ENCODE measurements around the gene TFG. TPM values are rescaled to one million over a fixed set of nuclear protein-coding genes. Genes with fewer than 3 reads are reported as not detected.

Gene TFG
- total RNA-seq, 2 donors from 2014 or later: 116 to 123 TPM

- Histone ChIP-seq H3K36me3 (no peaks in the 10 kb centered on the region), H3K27ac (no peak overlapping the region), H3K9ac (ENCODE audit: low read depth in 2 of 2, low read length in 2 of 2) (no peak overlapping the region), H3K4me3 (no peak overlapping the region), H3K4me1 (no peaks in the 10 kb centered on the region), H3K27me3 (no peaks in the 10 kb centered on the region), H3K9me3 (no peaks in the 10 kb centered on the region)
- TF ChIP-seq CTCF (IDR thresholded peaks at IDR 0.05): no peak
- intact Hi-C loops (cut with DNase I): no loop called here
- no peak for DNase-seq
These were observed 27.8 kb upstream of the TFG start for GRCh38 chr3:100681496-100681895.

- Histone ChIP-seq H3K27ac (no peak overlapping the region), H3K9ac (ENCODE audit: low read depth in 2 of 2, low read length in 2 of 2) (no peak overlapping the region), H3K4me3 (no peak overlapping the region), H3K9me3 (no peaks in the 10 kb centered on the region), H3K4me1 (no peaks in the 10 kb centered on the region), H3K36me3 (no peaks in the 10 kb centered on the region), H3K27me3 (no peaks in the 10 kb centered on the region)
- no peak for DNase-seq
- no peak for TF ChIP-seq CTCF (IDR thresholded peaks at IDR 0.05)
- intact Hi-C loops (cut with DNase I): no loop called here
These were observed 27.0 kb upstream of the TFG start for GRCh38 chr3:100682056-100682853.

GRCh38 chr3:100682854-100683760 lies 26.2 kb upstream of the TFG start:
- H3K27me3 ChIP-seq: no peaks in the 10 kb centered on the region
- TF ChIP-seq CTCF (IDR thresholded peaks at IDR 0.05): no peak
- H3K4me3 ChIP-seq: no peak overlapping the region
- intact Hi-C loops (cut with DNase I): no loop called here
- no peak overlapping the region for H3K27ac ChIP-seq
- no peak for DNase-seq
- no peak overlapping the region for H3K9ac ChIP-seq (ENCODE audit: low read depth in 2 of 2, low read length in 2 of 2)
- no peaks in the 10 kb centered on the region for H3K9me3 ChIP-seq
- no peaks in the 10 kb centered on the region for H3K4me1 ChIP-seq
- no peaks in the 10 kb centered on the region for H3K36me3 ChIP-seq

GRCh38 chr3:100693225-100693624 lies 16.1 kb upstream of the TFG start:
- DNase-seq: no peak
- Histone ChIP-seq H3K4me1 (no peaks in the 10 kb centered on the region), H3K36me3 (no peaks in the 10 kb centered on the region), H3K27me3 (no peaks in the 10 kb centered on the region), H3K4me3 (no peak overlapping the region), H3K27ac (no peak overlapping the region), H3K9me3 (no peaks in the 10 kb centered on the region), H3K9ac (ENCODE audit: low read depth in 2 of 2, low read length in 2 of 2) (no peak overlapping the region)
- intact Hi-C loops (cut with DNase I): no loop called here
- no peak for TF ChIP-seq CTCF (IDR thresholded peaks at IDR 0.05)

DNA sequence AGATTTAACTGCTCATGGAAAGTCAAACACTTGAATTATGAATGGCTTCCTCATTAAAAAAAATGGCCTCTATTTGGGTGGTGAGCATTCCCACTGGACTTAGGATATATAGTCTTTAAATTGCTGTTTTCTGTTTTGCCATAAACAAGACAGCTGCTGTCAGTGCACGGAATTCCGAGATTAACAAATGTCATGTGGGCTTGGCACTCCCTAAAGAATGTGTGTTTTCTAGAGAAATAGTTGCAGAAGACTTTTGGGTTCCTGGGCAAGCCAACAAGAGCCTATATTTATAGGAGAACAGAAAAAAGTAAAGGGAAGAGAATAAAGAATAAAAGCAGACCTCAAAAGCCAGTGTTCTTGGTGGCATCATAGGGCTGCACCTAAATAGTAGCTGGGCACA lies 13.6 kb upstream of the TFG start:
- no peaks in the 10 kb centered on the region for H3K9me3 ChIP-seq
- H3K27me3 ChIP-seq: no peaks in the 10 kb centered on the region
- H3K27ac ChIP-seq: no peak overlapping the region
- H3K9ac ChIP-seq (ENCODE audit: low read depth in 2 of 2, low read length in 2 of 2): no peak overlapping the region
- intact Hi-C loops (cut with DNase I): no loop called here
- no peak overlapping the region for H3K4me3 ChIP-seq
- no peak for TF ChIP-seq CTCF (IDR thresholded peaks at IDR 0.05)
- no peaks in the 10 kb centered on the region for H3K4me1 ChIP-seq
- no peaks in the 10 kb centered on the region for H3K36me3 ChIP-seq
- DNase-seq: no peak

Data from colonic mucosa (tissue), 4 donors.